Activated naive CD8-positive, alpha-beta T cell treated with anti-CD3 and anti-CD28 coated beads, Interleukin-2, amount 10 ng/mL, durations not matched to agents 7 days and 5 days (primary cell): ENCODE data around the gene NME8. TPM values are rescaled to one million over a fixed set of nuclear protein-coding genes. Genes with fewer than 3 reads are reported as not detected.
"Not testable (repeated sequence)": the region's sequence is repeated elsewhere in the genome, so short reads cannot be mapped to it uniquely, and the experiment has no call there.

ENCODE experiments used
- ATAC-seq: fragments of 150-1000 bp; cut with Tn5 transposase; one replicate; pipeline ENCODE4 v1.10.0; 2021; ENCODE audit warnings: low read depth, moderate library complexity
- POLR2A ChIA-PET: fragments of 350-600 bp; sonication (Branson Sonifier 250); formaldehyde crosslinking; loops from one replicate; lab custom pipeline; 2021; ENCODE audit warnings: antibody characterized with exemption; lab: Charles Lee
- DNase-seq: peaks from one replicate; pipeline ENCODE4 v3.0.0; 2021
- H3K27ac Mint-ChIP-seq: one replicate; pipeline ENCODE4 v1.8.0; 2022; ENCODE audit warnings: mild to moderate bottlenecking, mixed read lengths
- H3K27me3 Mint-ChIP-seq: one replicate; pipeline ENCODE4 v1.8.0; 2022; ENCODE audit warnings: mild to moderate bottlenecking, moderate library complexity, mixed read lengths
- H3K36me3 Mint-ChIP-seq: one replicate; pipeline ENCODE4 v1.8.0; 2021; ENCODE audit warnings: mild to moderate bottlenecking, mixed read lengths
- H3K4me1 Mint-ChIP-seq: one replicate; pipeline ENCODE4 v1.8.0; 2021; ENCODE audit warnings: mixed read lengths
- H3K4me3 Mint-ChIP-seq: one replicate; pipeline ENCODE4 v1.8.0; 2022; ENCODE audit warnings: mild to moderate bottlenecking, moderate library complexity, mixed read lengths
- H3K9me3 Mint-ChIP-seq: one replicate; pipeline ENCODE4 v1.8.0; 2021; ENCODE audit warnings: mixed read lengths
- total RNA-seq, 2 experiments: library from RNA; stranded (reverse); gene quantifications; one replicate each; pipeline ENCODE4 v1.2.3, GENCODE V29; 2021

The NME8 gene
- total RNA-seq, result not detected

GRCh38 chr7:37848297-37848696 is at the start of gene NME8:
Gene NME8, plus strand, starts transcription at chr7:37848597. Its CDS starts 1,670 bp downstream, at chr7:37850267.
- Mint-ChIP-seq H3K27ac (no peak within 1 kb of the TSS), H3K27me3 (peaks cover 5% of the 10 kb centered on the region), H3K4me3 (no peak within 1 kb of the TSS), H3K4me1 (no peaks in the 10 kb centered on the region), H3K36me3 (no peaks in the 10 kb centered on the region), H3K9me3 (peaks cover 3% of the 10 kb centered on the region)
- ATAC-seq (no peak), DNase-seq (no peak)
- POLR2A ChIA-PET, result interaction anchor here (0.6 kb wide), 1 partner anchor 54 kb away, joined by 5 read pairs; no protein-coding TSS in a partner anchor

GRCh38 chr7:37806152-37806551 is 42.2 kb upstream of the NME8 start:
- ATAC-seq (no peak), DNase-seq (no peak)
- H3K27me3 Mint-ChIP-seq, result peaks cover 21% of the 10 kb centered on the region
- no peak overlapping the region for H3K4me3 Mint-ChIP-seq
- no peaks in the 10 kb centered on the region for H3K9me3 Mint-ChIP-seq
- no peak overlapping the region for H3K27ac Mint-ChIP-seq
- no peaks in the 10 kb centered on the region for H3K4me1 Mint-ChIP-seq
- POLR2A ChIA-PET, result no interaction called here
- no peaks in the 10 kb centered on the region for H3K36me3 Mint-ChIP-seq

- POLR2A ChIA-PET, H3K9me3 Mint-ChIP-seq, H3K27ac Mint-ChIP-seq, H3K36me3 Mint-ChIP-seq, ATAC-seq, DNase-seq, H3K4me3 Mint-ChIP-seq: not testable (repeated sequence)
- peaks cover 16% of the 10 kb centered on the region for H3K27me3 Mint-ChIP-seq
- H3K4me1 Mint-ChIP-seq, result peaks cover 16% of the 10 kb centered on the region
These were observed 36.2 kb upstream of the NME8 start for GRCh38 chr7:37812161-37812580.

GRCh38 chr7:37815671-37816371 is 32.6 kb upstream of the NME8 start:
- no peaks in the 10 kb centered on the region for H3K9me3 Mint-ChIP-seq
- peak; percentile 58 for ATAC-seq
- POLR2A ChIA-PET, result no interaction called here
- DNase-seq, result no peak
- peaks cover 12% of the 10 kb centered on the region for H3K27me3 Mint-ChIP-seq
- peak overlapping the region; percentile 14 for H3K27ac Mint-ChIP-seq
- H3K4me1 Mint-ChIP-seq, result peaks cover 16% of the 10 kb centered on the region
- no peaks in the 10 kb centered on the region for H3K36me3 Mint-ChIP-seq
- peak overlapping the region; percentile 47 for H3K4me3 Mint-ChIP-seq

- Mint-ChIP-seq H3K27ac (no peak overlapping the region), H3K27me3 (peaks cover 9% of the 10 kb centered on the region), H3K4me3 (no peak overlapping the region), H3K9me3 (no peaks in the 10 kb centered on the region), H3K36me3 (no peaks in the 10 kb centered on the region), H3K4me1 (peaks cover 10% of the 10 kb centered on the region)
- no peak for ATAC-seq
- POLR2A ChIA-PET, result no interaction called here
- no peak for DNase-seq
These were observed 31.3 kb upstream of the NME8 start for GRCh38 chr7:37816922-37817590.

GRCh38 chr7:37817591-37817960 is 30.8 kb upstream of the NME8 start:
- DNase-seq (no peak), ATAC-seq (no peak)
- no peak overlapping the region for H3K4me3 Mint-ChIP-seq
- H3K9me3 Mint-ChIP-seq, result no peaks in the 10 kb centered on the region
- no peaks in the 10 kb centered on the region for H3K36me3 Mint-ChIP-seq
- H3K27me3 Mint-ChIP-seq, result peaks cover 13% of the 10 kb centered on the region
- POLR2A ChIA-PET, result no interaction called here
- H3K27ac Mint-ChIP-seq, result no peak overlapping the region
- H3K4me1 Mint-ChIP-seq, result peaks cover 7% of the 10 kb centered on the region

GRCh38 chr7:37817996-37818720 is 30.2 kb upstream of the NME8 start:
- POLR2A ChIA-PET, result no interaction called here
- H3K27me3 Mint-ChIP-seq, result peaks cover 15% of the 10 kb centered on the region
- H3K27ac Mint-ChIP-seq, result no peak overlapping the region
- H3K9me3 Mint-ChIP-seq, result no peaks in the 10 kb centered on the region
- H3K4me3 Mint-ChIP-seq, result no peak overlapping the region
- no peak for ATAC-seq
- DNase-seq, result no peak
- H3K36me3 Mint-ChIP-seq, result peaks cover under 1% of the 10 kb centered on the region
- peaks cover 7% of the 10 kb centered on the region for H3K4me1 Mint-ChIP-seq

- H3K36me3 Mint-ChIP-seq, result peaks cover 2% of the 10 kb centered on the region
- no peak for ATAC-seq
- H3K4me1 Mint-ChIP-seq, result peaks cover 19% of the 10 kb centered on the region
- peaks cover 18% of the 10 kb centered on the region for H3K27me3 Mint-ChIP-seq
- POLR2A ChIA-PET, result no interaction called here
- no peak overlapping the region for H3K27ac Mint-ChIP-seq
- DNase-seq, result no peak
- H3K9me3 Mint-ChIP-seq, result no peaks in the 10 kb centered on the region
- no peak overlapping the region for H3K4me3 Mint-ChIP-seq
These were observed 27.5 kb upstream of the NME8 start for GRCh38 chr7:37820708-37821468.

- H3K4me3 Mint-ChIP-seq, result no peak overlapping the region
- no peak overlapping the region for H3K27ac Mint-ChIP-seq
- peaks cover 13% of the 10 kb centered on the region for H3K27me3 Mint-ChIP-seq
- no peaks in the 10 kb centered on the region for H3K9me3 Mint-ChIP-seq
- no peak for DNase-seq
- no peak for ATAC-seq
- peaks cover 2% of the 10 kb centered on the region for H3K36me3 Mint-ChIP-seq
- POLR2A ChIA-PET, result no interaction called here
- H3K4me1 Mint-ChIP-seq, result peaks cover 18% of the 10 kb centered on the region
These were observed 25.5 kb upstream of the NME8 start for GRCh38 chr7:37822946-37823345.

- no peak overlapping the region for H3K4me3 Mint-ChIP-seq
- peaks cover 2% of the 10 kb centered on the region for H3K36me3 Mint-ChIP-seq
- ATAC-seq (no peak), DNase-seq (no peak)
- POLR2A ChIA-PET, result no interaction called here
- no peaks in the 10 kb centered on the region for H3K9me3 Mint-ChIP-seq
- H3K27ac Mint-ChIP-seq, result no peak overlapping the region
- peaks cover 18% of the 10 kb centered on the region for H3K4me1 Mint-ChIP-seq
- peaks cover 13% of the 10 kb centered on the region for H3K27me3 Mint-ChIP-seq
These were observed 24.8 kb upstream of the NME8 start for GRCh38 chr7:37823557-37823956.

- H3K27me3 Mint-ChIP-seq, result peaks cover 13% of the 10 kb centered on the region
- H3K4me1 Mint-ChIP-seq, result peaks cover 19% of the 10 kb centered on the region
- no peak for DNase-seq
These were observed 23.4 kb upstream of the NME8 start for GRCh38 chr7:37825038-37825437.

GRCh38 chr7:37826825-37827224 is 21.6 kb upstream of the NME8 start:
- peaks cover 21% of the 10 kb centered on the region for H3K4me1 Mint-ChIP-seq
- no peak overlapping the region for H3K4me3 Mint-ChIP-seq
- H3K27me3 Mint-ChIP-seq, result peaks cover 11% of the 10 kb centered on the region
- ATAC-seq (no peak), DNase-seq (no peak)
- POLR2A ChIA-PET, result no interaction called here
- H3K36me3 Mint-ChIP-seq, result peaks cover 2% of the 10 kb centered on the region
- no peak overlapping the region for H3K27ac Mint-ChIP-seq
- H3K9me3 Mint-ChIP-seq, result no peaks in the 10 kb centered on the region

More at GRCh38 chr7:37825038-37825437, 23.4 kb upstream of the NME8 start:
- ATAC-seq, result peak; percentile 82
- H3K4me3 Mint-ChIP-seq, result no peak overlapping the region
- H3K9me3 Mint-ChIP-seq, result no peaks in the 10 kb centered on the region
- POLR2A ChIA-PET, result no interaction called here
- no peak overlapping the region for H3K27ac Mint-ChIP-seq
- H3K36me3 Mint-ChIP-seq, result peaks cover 2% of the 10 kb centered on the region

- H3K27ac Mint-ChIP-seq, result no peak overlapping the region
- ATAC-seq, result no peak
- H3K9me3 Mint-ChIP-seq, result no peaks in the 10 kb centered on the region
- H3K27me3 Mint-ChIP-seq, result peaks cover 21% of the 10 kb centered on the region
- peaks cover 9% of the 10 kb centered on the region for H3K4me1 Mint-ChIP-seq
- DNase-seq, result no peak
- POLR2A ChIA-PET, result no interaction called here
- no peaks in the 10 kb centered on the region for H3K36me3 Mint-ChIP-seq
- H3K4me3 Mint-ChIP-seq, result no peak overlapping the region
These were observed 17.2 kb upstream of the NME8 start for GRCh38 chr7:37831244-37831643.
